ENCODE results near the gene UBE2B. TPM values are rescaled to one million over a fixed set of nuclear protein-coding genes. Genes with fewer than 3 reads are reported as not detected.

Gene UBE2B
- total RNA-seq, 4 donors from 2014 or later, result 20.9 to 50.0 (median 41.7) TPM

GRCh38 chr5:134398609-134399155 lies 27.3 kb downstream of the UBE2B start:
- Histone ChIP-seq H3K36me3 (peaks cover 6 to 80% (median 9%) of the 10 kb centered on the region in 3 donors), H3K4me1 (peaks cover 0 to 2% (median 0%) of the 10 kb centered on the region in 3 donors), H3K27me3 (no peaks in the 10 kb centered on the region), H3K4me3 (no peak overlapping the region), H3K27ac (no peak overlapping the region), H3K9me3 (no peaks in the 10 kb centered on the region)
- no peak for DNase-seq
- intact Hi-C loops (cut with DNase I), result loop anchor here (10.0 kb wide), 1 partner anchor 84 kb away; no protein-coding TSS in a partner anchor
- WGBS, 2 donors, result 80 to 95% methylated on average over 2 of the region's 2 CpGs
- no peak for TF ChIP-seq CTCF (IDR thresholded peaks at IDR 0.05)
- TF ChIP-seq POLR2A (IDR thresholded peaks at IDR 0.05), result no peak

GRCh38 chr5:134403951-134404350 lies 32.6 kb downstream of the UBE2B start:
- H3K27ac ChIP-seq, result no peak overlapping the region
- no peaks in the 10 kb centered on the region for H3K27me3 ChIP-seq
- intact Hi-C loops (cut with DNase I), result no loop called here
- peaks cover 0 to 9% (median 0%) of the 10 kb centered on the region in 3 donors for H3K4me1 ChIP-seq
- WGBS, 2 donors, result 48 to 90% methylated on average over 5 of the region's 5 CpGs
- TF ChIP-seq POLR2A (IDR thresholded peaks at IDR 0.05) (no peak), CTCF (IDR thresholded peaks at IDR 0.05) (no peak)
- DNase-seq, result no peak
- no peaks in the 10 kb centered on the region for H3K9me3 ChIP-seq
- no peak overlapping the region for H3K4me3 ChIP-seq
- H3K36me3 ChIP-seq, result peaks cover 0 to 59% (median 0%) of the 10 kb centered on the region in 3 donors

- Histone ChIP-seq H3K27me3 (no peaks in the 10 kb centered on the region), H3K4me3 (no peak overlapping the region), H3K4me1 (peaks cover 5 to 33% (median 14%) of the 10 kb centered on the region in 3 donors), H3K9me3 (no peaks in the 10 kb centered on the region), H3K36me3 (peaks cover 0 to 44% (median 0%) of the 10 kb centered on the region in 3 donors), H3K27ac (no peak overlapping the region)
- 33% methylated on average over 1 of the region's 1 CpG; no CpG with 5 or more reads in 1 of the 2 donors for WGBS, 2 donors
- intact Hi-C loops (cut with DNase I), result loop anchor here (5.0 kb wide), 1 partner anchor 171 kb away; no protein-coding TSS in a partner anchor
- no peak for DNase-seq
- TF ChIP-seq CTCF (IDR thresholded peaks at IDR 0.05) (no peak), POLR2A (IDR thresholded peaks at IDR 0.05) (no peak)
Measured at GRCh38 chr5:134406390-134406789, 35.0 kb downstream of the UBE2B start.

- no peak for DNase-seq
- H3K9me3 ChIP-seq, result no peaks in the 10 kb centered on the region
Measured at GRCh38 chr5:134409321-134409720, 38.0 kb downstream of the UBE2B start.

More at GRCh38 chr5:134409321-134409720, 38.0 kb downstream of the UBE2B start:
- WGBS, 2 donors, result 48 to 79% methylated on average over 6 of the region's 6 CpGs
- Histone ChIP-seq H3K27ac (no peak overlapping the region), H3K27me3 (no peaks in the 10 kb centered on the region), H3K4me3 (no peak overlapping the region), H3K36me3 (peaks cover 0 to 29% (median 0%) of the 10 kb centered on the region in 3 donors), H3K4me1 (peaks cover 5 to 39% (median 20%) of the 10 kb centered on the region in 3 donors)
- intact Hi-C loops (cut with DNase I), result loop anchor here (5.0 kb wide), 1 partner anchor 168 kb away; no protein-coding TSS in a partner anchor
- TF ChIP-seq CTCF (IDR thresholded peaks at IDR 0.05), result no peak
- TF ChIP-seq POLR2A (IDR thresholded peaks at IDR 0.05), result no peak
